H9 (cell line): Measurements from ENCODE around the gene SPEG. TPM values are rescaled to one million over a fixed set of nuclear protein-coding genes. Genes with fewer than 3 reads are reported as not detected.

ENCODE experiments used
- DNase-seq: peaks from one replicate; pipeline ENCODE4 v3.0.0-alpha.2; 2017
- H2AFZ ChIP-seq: one replicate; pipeline ENCODE4 v1.6.1; 2013; ENCODE audit warnings: mild to moderate bottlenecking, low read length, control low read depth, moderate library complexity
- H2AK5ac ChIP-seq: 2 replicates; pipeline ENCODE4 v1.6.1; 2013; ENCODE audit warnings: low read length, control low read depth, mixed read lengths; ENCODE audit not compliant: insufficient read length
- H2BK120ac ChIP-seq: one replicate; pipeline ENCODE4 v1.6.1; 2013; ENCODE audit warnings: low read depth, mild to moderate bottlenecking, low read length, control low read depth, inconsistent platforms; ENCODE audit not compliant: poor library complexity, severe bottlenecking
- H2BK12ac ChIP-seq: 2 replicates; pipeline ENCODE4 v1.6.1; 2013; ENCODE audit warnings: low read length, control low read depth, mixed read lengths, low read depth; ENCODE audit not compliant: insufficient read length
- H2BK15ac ChIP-seq: 2 replicates; pipeline ENCODE4 v1.6.1; 2013; ENCODE audit warnings: low read depth, low read length, control low read depth
- H2BK20ac ChIP-seq: one replicate; pipeline ENCODE4 v1.6.1; 2013; ENCODE audit warnings: low read depth, mild to moderate bottlenecking, low read length, control low read depth, inconsistent platforms; ENCODE audit not compliant: poor library complexity, severe bottlenecking
- H2BK5ac ChIP-seq: 2 replicates; pipeline ENCODE4 v1.6.1; 2013; ENCODE audit warnings: low read length, control low read depth, mixed read lengths; ENCODE audit not compliant: insufficient read length
- H3K14ac ChIP-seq: 2 replicates; pipeline ENCODE4 v1.6.1; 2013; ENCODE audit warnings: low read length, control low read depth; ENCODE audit not compliant: insufficient read depth
- H3K18ac ChIP-seq: 2 replicates; pipeline ENCODE4 v1.6.1; 2013; ENCODE audit warnings: low read depth, mild to moderate bottlenecking, mixed read lengths, low read length, control low read depth; ENCODE audit not compliant: insufficient read length
- H3K23ac ChIP-seq: 2 replicates; pipeline ENCODE4 v1.6.1; 2013; ENCODE audit warnings: low read length, control low read depth, mixed read lengths, low read depth; ENCODE audit not compliant: insufficient read length
- H3K23me2 ChIP-seq: 2 replicates; pipeline ENCODE4 v1.6.1; 2013; ENCODE audit warnings: low read depth, mild to moderate bottlenecking, mixed read lengths, low read length, control low read depth; ENCODE audit not compliant: insufficient read length, poor library complexity, severe bottlenecking
- H3K27ac ChIP-seq: 2 replicates; pipeline ENCODE4 v1.5.1; 2013; ENCODE audit warnings: low read length, control low read depth, mixed read lengths, low read depth; ENCODE audit not compliant: insufficient read length
- H3K27me3 ChIP-seq: 2 replicates; pipeline ENCODE4 v1.6.1; 2013; ENCODE audit warnings: low read length, control low read depth, inconsistent platforms; ENCODE audit not compliant: insufficient read depth
- H3K4ac ChIP-seq: 2 replicates; pipeline ENCODE4 v1.6.1; 2013; ENCODE audit warnings: low read depth, mild to moderate bottlenecking, control low read depth, inconsistent platforms, low read length, moderate library complexity
- H3K4me1 ChIP-seq: 2 replicates; pipeline ENCODE4 v1.6.1; 2013; ENCODE audit warnings: low read length, control low read depth, inconsistent platforms; ENCODE audit not compliant: insufficient read depth
- H3K4me2 ChIP-seq: 2 replicates; pipeline ENCODE4 v1.6.1; 2013; ENCODE audit warnings: low read length, control low read depth, mixed read lengths; ENCODE audit not compliant: insufficient read length, insufficient read depth
- H3K56ac ChIP-seq: 2 replicates; pipeline ENCODE4 v1.6.1; 2013; ENCODE audit warnings: low read depth, mild to moderate bottlenecking, mixed read lengths, low read length, control low read depth; ENCODE audit not compliant: insufficient read length
- H3K79me1 ChIP-seq: 2 replicates; pipeline ENCODE4 v1.6.1; 2013; ENCODE audit warnings: low read depth, mild to moderate bottlenecking, moderate library complexity, low read length, control low read depth, inconsistent platforms; ENCODE audit not compliant: insufficient read depth, poor library complexity, severe bottlenecking
- H3K79me2 ChIP-seq: 2 replicates; pipeline ENCODE4 v1.6.1; 2013; ENCODE audit warnings: low read length, control low read depth, inconsistent platforms; ENCODE audit not compliant: insufficient read depth
- H3K9ac ChIP-seq: 2 replicates; pipeline ENCODE4 v1.6.1; 2013; ENCODE audit warnings: low read length, control low read depth, mixed read lengths; ENCODE audit not compliant: insufficient read length; ENCODE audit errors: extremely low read depth
- H3K9me3 ChIP-seq: one replicate; pipeline ENCODE4 v1.6.1; 2013; ENCODE audit warnings: low read depth, low read length, inconsistent platforms; ENCODE audit not compliant: control insufficient read depth
- H3T11ph ChIP-seq: one replicate; pipeline ENCODE4 v1.6.1; 2013; ENCODE audit warnings: mild to moderate bottlenecking, low read length, control low read depth, inconsistent platforms
- H4K20me1 ChIP-seq: one replicate; pipeline ENCODE4 v1.6.1; 2013; ENCODE audit not compliant: control insufficient read depth, insufficient read length, insufficient read depth
- H4K5ac ChIP-seq: 2 replicates; pipeline ENCODE4 v1.6.1; 2013; ENCODE audit warnings: low read depth, mild to moderate bottlenecking, mixed read lengths, low read length, control low read depth; ENCODE audit not compliant: insufficient read length
- H4K8ac ChIP-seq: replicated peaks from 2 replicates; pipeline ENCODE4 v1.6.1; 2013; ENCODE audit warnings: low read length, control low read depth, mixed read lengths, low read depth; ENCODE audit not compliant: insufficient read length
- H4K91ac ChIP-seq: 2 replicates; pipeline ENCODE4 v1.6.1; 2013; ENCODE audit warnings: low read depth, mild to moderate bottlenecking, moderate library complexity, mixed read lengths, low read length, control low read depth; ENCODE audit not compliant: insufficient read length
- H3K27ac Mint-ChIP-seq, 3 experiments: 2 replicates in 2 of 3; 3 replicates in 1 of 3; pipeline ENCODE4 v1.8.0; 2020 to 2021; ENCODE audit warnings: mixed read lengths in 3 of 3, mild to moderate bottlenecking in 1 of 3, moderate library complexity in 1 of 3
- H3K27me3 Mint-ChIP-seq: 2 replicates; pipeline ENCODE4 v1.8.0; 2021; ENCODE audit warnings: low read depth, mild to moderate bottlenecking, moderate library complexity, mixed read lengths
- H3K36me3 Mint-ChIP-seq, 3 experiments: 2 replicates in 2 of 3; 3 replicates in 1 of 3; pipeline ENCODE4 v1.8.0; 2020 to 2021; ENCODE audit warnings: low read depth in 3 of 3, mixed read lengths in 3 of 3; ENCODE audit not compliant: insufficient read depth in 1 of 3
- H3K4me1 Mint-ChIP-seq, 2 experiments: 2 replicates each; pipeline ENCODE4 v1.8.0; 2020; ENCODE audit warnings: mixed read lengths in 2 of 2
- H3K4me3 Mint-ChIP-seq, 2 experiments: 2 replicates in 1 of 2; 3 replicates in 1 of 2; pipeline ENCODE4 v1.8.0; 2020 to 2021; ENCODE audit warnings: mild to moderate bottlenecking in 2 of 2, mixed read lengths in 2 of 2, moderate library complexity in 1 of 2
- H3K9me3 Mint-ChIP-seq, 2 experiments: 2 replicates in 1 of 2; 3 replicates in 1 of 2; pipeline ENCODE4 v1.8.0; 2020; ENCODE audit warnings: mild to moderate bottlenecking in 2 of 2, mixed read lengths in 2 of 2, moderate library complexity in 1 of 2
- WGBS: extraction: QIAGEN DNeasy Blood & Tissue Kit; methylation state at CpG from one replicate; pipeline ENCODE4 v1.1.7; 2013; ENCODE audit warnings: missing lambda C conversion rate, low lambda C conversion rate, mixed read lengths; ENCODE audit not compliant: insufficient read length; ENCODE audit errors: extremely low coverage; 5-methylcytosine and 5-hydroxymethylcytosine counted together
- total RNA-seq: library from RNA; stranded (reverse); gene quantifications from 2 replicates; pipeline ENCODE4 v1.2.1, GENCODE V29; 2021
- TF ChIP-seq, protein P1 (sequence below): fragments of 200-600 bp; sonication (generic); conservative IDR thresholded peaks from 3 replicates; pipeline ENCODE4 v1.8.0; 2021; ENCODE audit warnings: antibody characterized with exemption, mild to moderate bottlenecking

SPEG gene
- total RNA-seq, 1 experiment from 2014 or later = 23.7 TPM

DNA sequence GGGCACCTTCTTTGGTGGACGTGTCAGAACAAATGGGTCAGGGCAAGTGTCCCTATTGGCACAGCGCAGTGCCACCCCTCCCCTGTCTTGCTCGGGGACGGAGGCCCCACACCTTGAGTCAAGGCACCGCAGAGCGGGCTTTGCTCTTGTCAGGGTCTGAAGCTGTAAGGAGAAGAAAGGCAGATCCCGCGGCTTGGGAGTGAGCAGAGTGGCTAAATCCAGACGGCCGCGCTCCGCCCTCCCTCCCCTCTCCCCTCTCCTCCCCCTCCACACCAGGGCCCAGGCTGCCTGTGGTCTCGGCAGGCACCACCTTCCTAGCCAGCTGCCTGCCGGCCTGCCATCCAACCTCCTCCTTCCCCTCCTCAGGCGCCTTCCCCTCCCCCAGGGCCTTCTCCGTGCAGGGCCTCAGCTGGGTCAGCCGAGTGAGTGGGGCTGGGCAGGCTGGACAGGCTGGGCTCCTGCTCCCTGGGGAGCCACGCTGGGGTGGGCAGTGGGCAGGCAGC, 25.8 kb downstream of the SPEG start:
- Histone ChIP-seq H3K79me2 (no peaks in the 10 kb centered on the region), H3K23me2 (no peaks in the 10 kb centered on the region), H3K23ac (no peak overlapping the region), H4K8ac (no peak overlapping the region), H2BK5ac (no peak overlapping the region), H3K9me3 (no peaks in the 10 kb centered on the region), H3K18ac (no peak overlapping the region), H2AK5ac (no peak overlapping the region), H3K56ac (no peak overlapping the region), H2BK120ac (no peak overlapping the region), H3K27ac (no peak overlapping the region), H3T11ph (no peak overlapping the region), H2AFZ (no peak overlapping the region), H3K14ac (no peak overlapping the region), H3K9ac (no peak overlapping the region), H3K4ac (no peak overlapping the region), H4K5ac (no peak overlapping the region), H3K79me1 (no peaks in the 10 kb centered on the region), H4K20me1 (no peaks in the 10 kb centered on the region), H3K4me1 (no peaks in the 10 kb centered on the region; the same call in 1 of the 2 replicates), H2BK12ac (no peak overlapping the region), H3K27me3 (no peaks in the 10 kb centered on the region), H4K91ac (no peak overlapping the region), H3K4me2 (peak overlapping the region; percentile 21), H2BK20ac (no peak overlapping the region), H2BK15ac (no peak overlapping the region)
- peaks cover 6 to 13% (median 9%) of the 10 kb centered on the region in 3 experiments for H3K36me3 Mint-ChIP-seq
- DNase-seq = peak; percentile 85
- H3K4me3 Mint-ChIP-seq = peak overlapping the region; percentile 12 to 71; a peak in 2 of 5 replicates
- whole genome bisulfite sequencing = no CpG with 5 or more reads among the region's 18 CpGs
- peaks cover 37 to 41% of the 10 kb centered on the region in 2 experiments for H3K4me1 Mint-ChIP-seq
- no peaks in the 10 kb centered on the region; a peak in 1 of 5 replicates for H3K9me3 Mint-ChIP-seq
- TF ChIP-seq, protein P1, sequence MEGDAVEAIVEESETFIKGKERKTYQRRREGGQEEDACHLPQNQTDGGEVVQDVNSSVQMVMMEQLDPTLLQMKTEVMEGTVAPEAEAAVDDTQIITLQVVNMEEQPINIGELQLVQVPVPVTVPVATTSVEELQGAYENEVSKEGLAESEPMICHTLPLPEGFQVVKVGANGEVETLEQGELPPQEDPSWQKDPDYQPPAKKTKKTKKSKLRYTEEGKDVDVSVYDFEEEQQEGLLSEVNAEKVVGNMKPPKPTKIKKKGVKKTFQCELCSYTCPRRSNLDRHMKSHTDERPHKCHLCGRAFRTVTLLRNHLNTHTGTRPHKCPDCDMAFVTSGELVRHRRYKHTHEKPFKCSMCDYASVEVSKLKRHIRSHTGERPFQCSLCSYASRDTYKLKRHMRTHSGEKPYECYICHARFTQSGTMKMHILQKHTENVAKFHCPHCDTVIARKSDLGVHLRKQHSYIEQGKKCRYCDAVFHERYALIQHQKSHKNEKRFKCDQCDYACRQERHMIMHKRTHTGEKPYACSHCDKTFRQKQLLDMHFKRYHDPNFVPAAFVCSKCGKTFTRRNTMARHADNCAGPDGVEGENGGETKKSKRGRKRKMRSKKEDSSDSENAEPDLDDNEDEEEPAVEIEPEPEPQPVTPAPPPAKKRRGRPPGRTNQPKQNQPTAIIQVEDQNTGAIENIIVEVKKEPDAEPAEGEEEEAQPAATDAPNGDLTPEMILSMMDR = no peak
- H3K27me3 Mint-ChIP-seq = peaks cover 4% of the 10 kb centered on the region
- peak overlapping the region in 2 of 3 experiments; percentile 34 to 96; a peak in 2 of 7 replicates for H3K27ac Mint-ChIP-seq
